A549 treated with CpdA at 1 μM for 4 hours (cell line): ENCODE data around the gene PFN4. TPM values are rescaled to one million over a fixed set of nuclear protein-coding genes. Genes with fewer than 3 reads are reported as not detected.

ENCODE experiments used
- total RNA-seq: library from RNA; stranded (reverse); fragments of 200-300 nt; extraction: Qiagen RNA extraction; gene quantifications from 5 replicates; pipeline ENCODE4 v1.2.3, GENCODE V29; 2022; ENCODE audit warnings: low read depth

PFN4 gene, protein sequence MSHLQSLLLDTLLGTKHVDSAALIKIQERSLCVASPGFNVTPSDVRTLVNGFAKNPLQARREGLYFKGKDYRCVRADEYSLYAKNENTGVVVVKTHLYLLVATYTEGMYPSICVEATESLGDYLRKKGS
- total RNA-seq, result 1.0 to 1.7 TPM (median 1.2 TPM) in 5 replicates

DNA sequence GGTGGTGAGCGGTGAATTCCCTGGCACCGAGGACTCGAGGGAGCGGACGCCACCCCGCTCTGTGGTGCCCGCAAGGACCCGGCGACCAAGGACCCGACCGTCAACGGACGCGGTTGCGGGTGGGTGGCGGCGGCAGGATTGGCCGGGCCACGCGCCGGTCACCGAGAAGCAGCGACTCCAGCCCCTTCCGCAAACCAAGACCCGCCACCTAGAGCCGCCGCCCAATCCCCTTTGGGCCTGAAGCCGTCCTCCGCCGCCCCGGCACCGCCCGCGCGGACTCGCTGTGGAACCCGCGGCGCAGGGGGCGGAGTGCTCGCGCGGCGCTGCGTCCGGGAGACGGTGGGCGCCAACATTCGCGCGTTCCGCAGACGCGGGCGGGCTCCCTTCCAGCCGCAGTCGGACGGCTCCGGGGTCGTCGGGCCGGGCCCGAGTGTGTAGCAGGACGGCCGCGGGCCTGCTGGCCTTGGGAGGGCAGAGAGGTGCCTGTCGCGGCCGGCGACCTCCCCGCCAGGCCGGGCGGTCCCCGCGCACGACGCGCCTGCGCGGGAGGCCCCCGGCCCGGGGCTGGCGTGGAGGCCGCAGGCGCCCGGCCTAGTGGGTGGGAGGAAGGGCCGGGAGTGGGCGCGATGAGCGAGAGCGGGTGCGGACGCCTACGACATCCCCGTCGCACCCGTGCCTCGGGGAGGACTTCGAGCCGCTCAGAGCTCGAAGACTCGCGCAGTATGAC lies at the start of gene PFN4, which contains the start of gene FAM228B:
PFN4 (minus strand) TSS at position 140 of the 727 bp plus-strand sequence. CDS start 799 bp downstream, outside the sequence.
FAM228B (plus strand) TSS at position 275 of the 727 bp plus-strand sequence. CDS start 893 bp downstream, outside the sequence.

DNA sequence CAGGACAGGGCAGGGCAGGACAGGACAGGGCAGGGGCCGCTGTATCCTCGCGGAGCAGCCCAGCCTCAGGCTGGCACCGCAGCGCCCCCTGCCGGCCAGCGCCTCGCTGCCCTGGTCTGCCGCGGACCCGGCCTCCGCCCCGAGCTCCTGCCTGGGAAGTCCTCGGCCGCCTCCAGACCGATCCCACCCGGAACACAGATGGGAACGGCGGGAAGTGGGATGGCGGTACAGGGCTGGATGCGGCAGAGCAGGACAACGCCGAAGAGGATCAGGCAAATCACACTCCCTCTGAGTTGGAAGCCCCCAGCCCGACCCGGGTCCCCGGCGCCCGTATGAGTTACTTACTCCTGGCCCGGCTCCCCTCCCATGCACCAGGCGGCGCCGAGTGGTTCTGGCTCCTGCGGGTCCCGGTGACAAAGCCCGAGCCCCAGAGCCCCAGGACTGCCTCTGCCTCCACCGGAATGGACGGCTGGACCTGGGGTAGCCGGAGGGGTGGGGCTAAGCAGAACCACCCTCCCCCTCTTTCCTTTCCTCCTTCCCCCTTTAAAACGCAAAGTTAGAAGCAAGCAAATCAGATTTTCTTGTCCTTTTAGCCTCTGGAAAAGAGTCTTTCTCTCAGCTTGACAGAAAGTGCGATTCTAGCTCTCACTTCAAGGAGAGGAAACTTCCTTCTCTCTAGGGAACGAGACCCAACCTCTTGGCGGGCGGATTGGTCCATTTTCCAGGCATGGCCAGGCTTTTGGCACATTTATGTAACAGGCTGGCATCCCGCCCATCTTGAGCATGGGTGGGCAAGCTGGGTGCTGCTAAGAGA lies 38.5 kb downstream of the PFN4 start, which contains the start of gene TP53I3:
TP53I3 (minus strand) TSS at position 449 of the 814 bp plus-strand sequence. CDS start 508 bp downstream, outside the sequence.

GRCh38 chr2:24075915-24076848 lies 47.0 kb downstream of the PFN4 start, which contains the start of gene SF3B6:
SF3B6 (minus strand) TSS chr2:24076326; CDS start chr2:24076229, 97 bp downstream.

Other genes with a start within 250 kb of the PFN4 start
- 5.9 to 8.5 TPM (median 6.4 TPM) in 5 replicates for gene ATAD2B, start 196.2 kb downstream of the PFN4 start, total RNA-seq
- 19.3 to 23.4 TPM (median 20.5 TPM) in 5 replicates for gene UBXN2A, start 182.9 kb downstream of the PFN4 start, total RNA-seq
- gene MFSD2B, start 113.2 kb downstream of the PFN4 start, total RNA-seq, result 0.14 to 0.84 TPM (median 0.37 TPM) in 5 replicates
- 12.0 to 15.3 TPM (median 13.0 TPM) in 5 replicates for gene WDCP, start 75.9 kb downstream of the PFN4 start, total RNA-seq
- gene FKBP1B, start 73.6 kb downstream of the PFN4 start, total RNA-seq, result 8.6 to 10.1 TPM (median 8.9 TPM) in 5 replicates
- gene SF3B6, start 47.0 kb downstream of the PFN4 start, total RNA-seq, result 161 to 221 TPM (median 177 TPM) in 5 replicates
- gene TP53I3, start 38.5 kb downstream of the PFN4 start, total RNA-seq, result 164 to 190 TPM (median 177 TPM) in 5 replicates
- gene FAM228B, start 135 bp upstream of the PFN4 start, total RNA-seq, result 1.3 to 4.6 TPM (median 2.0 TPM) in 5 replicates
- gene FAM228A, start 51.7 kb upstream of the PFN4 start, total RNA-seq, result not detected in 5 replicates
- 17.2 to 22.0 TPM (median 20.2 TPM) in 5 replicates for gene ITSN2, start 237.2 kb upstream of the PFN4 start, total RNA-seq